Suppressor macrophage treated with lipopolysaccharide for 1 hour (primary cell): Measurements from ENCODE around the gene VPS18.

Source experiments
- DNase-seq, 3 donors: peaks; one replicate each; pipeline ENCODE4 v3.0.0-alpha.2; 2020 to 2022

The VPS18 gene

GRCh38 chr15:40902605-40903561 is 8.6 kb downstream of the VPS18 start:
- peak; percentile 66 to 73 (median 72) for DNase-seq

GRCh38 chr15:40904552-40905201 is 10.4 kb downstream of the VPS18 start:
- DNase-seq = no peak

GRCh38 chr15:40906091-40906990 is 12.1 kb downstream of the VPS18 start:
- DNase-seq = peak; percentile 65 to 83 (median 66)

GRCh38 chr15:40906991-40907802 is 12.9 kb downstream of the VPS18 start:
- peak; percentile 63 to 82 (median 68) for DNase-seq

- DNase-seq = no peak
Observed at GRCh38 chr15:40908095-40908494, 13.8 kb downstream of the VPS18 start.

- peak; percentile 85 to 92 (median 88) for DNase-seq
Observed at GRCh38 chr15:40909662-40910630, 15.7 kb downstream of the VPS18 start.

- no peak for DNase-seq
Observed at GRCh38 chr15:40911141-40911540, 16.9 kb downstream of the VPS18 start.

GRCh38 chr15:40911693-40912092 is 17.4 kb downstream of the VPS18 start:
- DNase-seq = no peak

- DNase-seq = peak in 1 of 3 donors; percentile 45
Observed at GRCh38 chr15:40912478-40912877, 18.2 kb downstream of the VPS18 start.

GRCh38 chr15:40914013-40914412 is 19.8 kb downstream of the VPS18 start:
- no peak for DNase-seq

GRCh38 chr15:40914486-40914885 is 20.2 kb downstream of the VPS18 start:
- DNase-seq = no peak

- no peak for DNase-seq
Observed at GRCh38 chr15:40915116-40915661, 20.9 kb downstream of the VPS18 start.

GRCh38 chr15:40915679-40916078 is 21.4 kb downstream of the VPS18 start:
- DNase-seq = no peak

- DNase-seq = no peak
Observed at GRCh38 chr15:40917585-40917984, 23.3 kb downstream of the VPS18 start.

- DNase-seq = no peak
Observed at GRCh38 chr15:40918146-40918798, 24.0 kb downstream of the VPS18 start.

GRCh38 chr15:40918799-40919392 is 24.6 kb downstream of the VPS18 start:
- no peak for DNase-seq

GRCh38 chr15:40921949-40922607 is 27.8 kb downstream of the VPS18 start:
- DNase-seq = no peak

GRCh38 chr15:40922608-40923005 is 28.4 kb downstream of the VPS18 start:
- no peak for DNase-seq

- no peak for DNase-seq
Observed at GRCh38 chr15:40923551-40923950, 29.3 kb downstream of the VPS18 start.
